Measurements from ENCODE around the gene UBE2QL1. TPM values are rescaled to one million over a fixed set of nuclear protein-coding genes. Genes with fewer than 3 reads are reported as not detected.

UBE2QL1 gene
- total RNA-seq, 1 experiment from 2014 or later, result not detected

GRCh38 chr5:6461793-6462650, 13.4 kb downstream of the UBE2QL1 start:
- Histone ChIP-seq H3K9me3 (no peaks in the 10 kb centered on the region), H3K27me3 (replicated peaks; ENCODE audit: control insufficient read depth, insufficient read depth, low read length) (peaks cover 1% of the 10 kb centered on the region; the same call in 1 of the 2 replicates), H3K36me3 (ENCODE audit: control insufficient read depth, insufficient read depth, low read length) (no peaks in the 10 kb centered on the region), H3K4me3 (ENCODE audit: low read depth, low read length) (no peak overlapping the region), H3K4me1 (no peaks in the 10 kb centered on the region)
- intact Hi-C loops (cut with micrococcal nuclease; ENCODE audit: unreplicated experiment), result no loop called here
- no peaks in the 10 kb centered on the region for H3K9me3 Mint-ChIP-seq (ENCODE audit: unreplicated experiment)
- BruUV-seq (replicated peaks), result no TSS peak
- no peak overlapping the region for H3K4me3 Mint-ChIP-seq (ENCODE audit: unreplicated experiment)
- POLR2A ChIA-PET, result no interaction called here
- no peak for TF ChIP-seq CTCF (IDR thresholded peaks at IDR 0.05; ENCODE audit: insufficient read depth in 1 of 2, low read depth in 1 of 2, low read length in 1 of 2, severe bottlenecking in 1 of 2, unreplicated experiment in 1 of 2)
- no peak for DNase-seq
- no peaks in the 10 kb centered on the region for H3K4me1 Mint-ChIP-seq (ENCODE audit: low read depth, unreplicated experiment)
- H3K27ac Mint-ChIP-seq (ENCODE audit: unreplicated experiment), result no peak overlapping the region
- peaks cover 21% of the 10 kb centered on the region for H3K27me3 Mint-ChIP-seq (ENCODE audit: insufficient read depth, unreplicated experiment)
- CTCF ChIA-PET, result no interaction called here
- H3K36me3 Mint-ChIP-seq (ENCODE audit: insufficient read depth, unreplicated experiment), result no peaks in the 10 kb centered on the region

- H3K4me1 ChIP-seq, result no peaks in the 10 kb centered on the region
- no peaks in the 10 kb centered on the region for H3K36me3 Mint-ChIP-seq (ENCODE audit: insufficient read depth, unreplicated experiment)
- H3K27ac Mint-ChIP-seq (ENCODE audit: unreplicated experiment), result no peak overlapping the region
- H3K27me3 ChIP-seq (replicated peaks; ENCODE audit: control insufficient read depth, insufficient read depth, low read length), result peaks cover 1% of the 10 kb centered on the region; the same call in 1 of the 2 replicates
- no peak for TF ChIP-seq CTCF (IDR thresholded peaks at IDR 0.05; ENCODE audit: insufficient read depth in 1 of 2, low read depth in 1 of 2, low read length in 1 of 2, severe bottlenecking in 1 of 2, unreplicated experiment in 1 of 2)
- no TSS peak for BruUV-seq (replicated peaks)
- no peak overlapping the region for H3K4me3 ChIP-seq (ENCODE audit: low read depth, low read length)
- no peak overlapping the region for H3K4me3 Mint-ChIP-seq (ENCODE audit: unreplicated experiment)
- no peaks in the 10 kb centered on the region for H3K36me3 ChIP-seq (ENCODE audit: control insufficient read depth, insufficient read depth, low read length)
- intact Hi-C loops (cut with micrococcal nuclease; ENCODE audit: unreplicated experiment), result no loop called here
- ChIA-PET CTCF (no interaction called here), POLR2A (no interaction called here)
- H3K27me3 Mint-ChIP-seq (ENCODE audit: insufficient read depth, unreplicated experiment), result peaks cover 19% of the 10 kb centered on the region
- no peaks in the 10 kb centered on the region for H3K4me1 Mint-ChIP-seq (ENCODE audit: low read depth, unreplicated experiment)
- no peak for DNase-seq
- H3K9me3 ChIP-seq, result no peaks in the 10 kb centered on the region
- H3K9me3 Mint-ChIP-seq (ENCODE audit: unreplicated experiment), result no peaks in the 10 kb centered on the region
Observed at GRCh38 chr5:6462671-6463070, 14.0 kb downstream of the UBE2QL1 start.

GRCh38 chr5:6464441-6464840, 15.8 kb downstream of the UBE2QL1 start:
- Histone ChIP-seq H3K9me3 (no peaks in the 10 kb centered on the region), H3K4me1 (no peaks in the 10 kb centered on the region), H3K4me3 (ENCODE audit: low read depth, low read length) (no peak overlapping the region), H3K36me3 (ENCODE audit: control insufficient read depth, insufficient read depth, low read length) (no peaks in the 10 kb centered on the region), H3K27me3 (replicated peaks; ENCODE audit: control insufficient read depth, insufficient read depth, low read length) (peaks cover 1% of the 10 kb centered on the region; the same call in 1 of the 2 replicates)
- no peak for TF ChIP-seq CTCF (IDR thresholded peaks at IDR 0.05; ENCODE audit: insufficient read depth in 1 of 2, low read depth in 1 of 2, low read length in 1 of 2, severe bottlenecking in 1 of 2, unreplicated experiment in 1 of 2)
- Mint-ChIP-seq H3K4me3 (ENCODE audit: unreplicated experiment) (no peak overlapping the region), H3K36me3 (ENCODE audit: insufficient read depth, unreplicated experiment) (no peaks in the 10 kb centered on the region), H3K4me1 (ENCODE audit: low read depth, unreplicated experiment) (no peaks in the 10 kb centered on the region), H3K9me3 (ENCODE audit: unreplicated experiment) (no peaks in the 10 kb centered on the region), H3K27ac (ENCODE audit: unreplicated experiment) (no peak overlapping the region), H3K27me3 (ENCODE audit: insufficient read depth, unreplicated experiment) (peaks cover 23% of the 10 kb centered on the region)
- CTCF ChIA-PET, result no interaction called here
- no peak for DNase-seq
- BruUV-seq (replicated peaks), result no TSS peak
- intact Hi-C loops (cut with micrococcal nuclease; ENCODE audit: unreplicated experiment), result no loop called here
- POLR2A ChIA-PET, result no interaction called here
